ENCODE data around the gene NUTM2D. TPM values are rescaled to one million over a fixed set of nuclear protein-coding genes. Genes with fewer than 3 reads are reported as not detected.
"Not testable (repeated sequence)": the region's sequence is repeated elsewhere in the genome, so short reads cannot be mapped to it uniquely, and the experiment has no call there.

The NUTM2D gene
- total RNA-seq, 6 experiments from 2014 or later, result 0.52 to 0.85 (median 0.58) TPM

DNA sequence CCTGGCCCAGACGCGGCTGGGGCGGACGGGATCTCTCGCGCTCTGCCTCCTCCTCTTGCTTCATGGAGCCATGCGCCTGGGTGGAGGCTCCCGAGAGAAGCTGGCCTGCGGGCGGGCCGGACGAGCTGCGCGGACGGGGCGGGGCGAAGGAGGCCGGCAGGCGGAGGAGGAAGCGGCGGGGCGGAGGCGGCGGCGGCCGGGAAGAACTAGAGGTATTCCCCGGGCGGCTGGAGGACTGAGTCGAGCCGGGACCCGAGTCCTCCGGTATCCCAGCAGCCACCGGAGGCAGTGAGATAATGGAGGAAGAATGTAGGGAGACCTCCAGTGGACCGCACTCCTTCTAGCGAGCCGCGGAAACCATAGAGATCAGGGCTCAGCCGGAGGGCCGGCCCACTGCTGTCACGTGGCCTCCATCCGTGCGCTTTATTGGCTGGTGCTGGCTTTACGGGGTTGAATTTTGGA is 15.3 kb upstream of the NUTM2D start:
- Mint-ChIP-seq H3K4me1 (ENCODE audit: low read depth) (peaks cover 27% of the 10 kb centered on the region), H3K4me3 (peak overlapping the region; percentile 70), H3K27ac (peak overlapping the region; percentile 42; the same call in 1 of the 2 replicates)
- H3K36me3 Mint-ChIP-seq (ENCODE audit: low read depth); H3K27me3 Mint-ChIP-seq (ENCODE audit: insufficient read depth); H3K9me3 Mint-ChIP-seq: not testable (repeated sequence)
- DNase-seq, result peak; percentile 84

DNA sequence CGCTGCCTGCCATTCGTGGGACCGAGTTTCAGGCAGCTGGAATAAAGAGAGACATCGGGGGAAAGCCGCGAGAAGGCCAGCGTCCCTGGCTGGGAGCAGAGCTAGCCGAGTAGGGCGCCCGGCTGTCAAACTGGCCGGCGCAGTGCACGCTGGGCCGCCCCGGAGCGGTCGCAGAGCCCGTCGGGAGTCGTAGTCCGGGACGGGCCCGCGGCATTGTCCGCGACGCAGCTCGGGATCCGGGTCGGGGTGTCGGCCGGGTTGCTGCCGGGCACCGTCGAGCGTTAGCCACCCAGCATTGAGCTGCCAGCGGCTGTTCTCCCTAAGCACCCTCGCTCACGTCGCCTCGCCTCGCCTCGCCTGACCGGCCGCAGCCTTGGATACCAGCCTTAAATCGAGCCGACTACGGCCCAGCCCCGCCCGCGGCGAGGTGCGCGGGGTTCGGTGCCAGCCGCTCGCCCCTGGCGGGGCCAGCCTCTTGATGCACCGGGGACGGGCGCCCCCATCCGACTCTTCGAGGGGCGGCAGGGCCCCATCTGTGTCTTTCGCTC is 14.8 kb upstream of the NUTM2D start:
- H3K27ac Mint-ChIP-seq, result peak overlapping the region; percentile 42
- DNase-seq, result peak; percentile 29
- H3K27me3 Mint-ChIP-seq (ENCODE audit: insufficient read depth); H3K36me3 Mint-ChIP-seq (ENCODE audit: low read depth); H3K9me3 Mint-ChIP-seq: not testable (repeated sequence)
- TF ChIP-seq, protein P1, sequence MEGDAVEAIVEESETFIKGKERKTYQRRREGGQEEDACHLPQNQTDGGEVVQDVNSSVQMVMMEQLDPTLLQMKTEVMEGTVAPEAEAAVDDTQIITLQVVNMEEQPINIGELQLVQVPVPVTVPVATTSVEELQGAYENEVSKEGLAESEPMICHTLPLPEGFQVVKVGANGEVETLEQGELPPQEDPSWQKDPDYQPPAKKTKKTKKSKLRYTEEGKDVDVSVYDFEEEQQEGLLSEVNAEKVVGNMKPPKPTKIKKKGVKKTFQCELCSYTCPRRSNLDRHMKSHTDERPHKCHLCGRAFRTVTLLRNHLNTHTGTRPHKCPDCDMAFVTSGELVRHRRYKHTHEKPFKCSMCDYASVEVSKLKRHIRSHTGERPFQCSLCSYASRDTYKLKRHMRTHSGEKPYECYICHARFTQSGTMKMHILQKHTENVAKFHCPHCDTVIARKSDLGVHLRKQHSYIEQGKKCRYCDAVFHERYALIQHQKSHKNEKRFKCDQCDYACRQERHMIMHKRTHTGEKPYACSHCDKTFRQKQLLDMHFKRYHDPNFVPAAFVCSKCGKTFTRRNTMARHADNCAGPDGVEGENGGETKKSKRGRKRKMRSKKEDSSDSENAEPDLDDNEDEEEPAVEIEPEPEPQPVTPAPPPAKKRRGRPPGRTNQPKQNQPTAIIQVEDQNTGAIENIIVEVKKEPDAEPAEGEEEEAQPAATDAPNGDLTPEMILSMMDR (IDR thresholded peaks at IDR 0.05), result peak; percentile 48; the same call in 1 of the 2 replicates
- H3K4me3 Mint-ChIP-seq, result peak overlapping the region; percentile 70
- H3K4me1 Mint-ChIP-seq (ENCODE audit: low read depth), result peaks cover 27% of the 10 kb centered on the region

DNA sequence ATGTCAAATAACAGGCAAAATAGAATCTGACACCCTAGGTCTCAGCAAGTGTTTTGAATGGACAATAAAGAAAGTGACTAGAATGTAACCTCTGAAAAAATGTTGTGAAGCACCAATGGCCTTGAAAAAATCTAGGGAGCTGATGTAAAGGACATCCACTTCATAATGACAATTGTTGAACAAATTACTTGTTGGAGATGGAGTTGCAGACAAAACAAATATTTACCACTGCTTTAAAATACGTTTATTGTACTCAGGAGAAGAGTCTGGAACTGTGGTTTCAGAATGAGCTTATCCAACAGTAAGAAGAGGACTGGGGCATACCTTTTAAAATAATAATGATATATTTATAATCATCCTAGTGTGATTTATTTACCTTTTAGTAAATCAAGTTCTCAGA is 11.8 kb upstream of the NUTM2D start:
- not testable (repeated sequence) for H3K27me3 Mint-ChIP-seq (ENCODE audit: insufficient read depth); H3K9me3 Mint-ChIP-seq; H3K4me3 Mint-ChIP-seq; H3K36me3 Mint-ChIP-seq (ENCODE audit: low read depth); DNase-seq; H3K27ac Mint-ChIP-seq; H3K4me1 Mint-ChIP-seq (ENCODE audit: low read depth)

DNA sequence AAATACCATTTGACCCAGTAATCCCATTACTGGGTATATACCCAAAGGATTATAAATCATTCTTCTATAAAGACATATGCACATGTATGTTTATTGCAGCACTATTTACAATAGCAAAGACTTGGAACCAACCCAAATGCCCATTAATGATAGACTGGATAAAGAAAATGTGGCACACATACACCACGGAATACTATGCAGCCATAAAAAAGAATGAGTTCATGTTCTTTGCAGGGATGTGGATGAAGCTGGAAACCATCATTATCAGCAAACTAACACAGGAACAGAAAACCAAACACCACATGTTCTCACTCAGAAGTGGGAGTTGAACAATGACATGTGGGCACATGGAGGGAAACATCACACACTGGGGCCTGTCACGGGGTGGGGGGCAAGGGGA is 7.4 kb upstream of the NUTM2D start:
- H3K27ac Mint-ChIP-seq; H3K36me3 Mint-ChIP-seq (ENCODE audit: low read depth); H3K4me3 Mint-ChIP-seq; H3K4me1 Mint-ChIP-seq (ENCODE audit: low read depth); H3K27me3 Mint-ChIP-seq (ENCODE audit: insufficient read depth); H3K9me3 Mint-ChIP-seq; DNase-seq: not testable (repeated sequence)

DNA sequence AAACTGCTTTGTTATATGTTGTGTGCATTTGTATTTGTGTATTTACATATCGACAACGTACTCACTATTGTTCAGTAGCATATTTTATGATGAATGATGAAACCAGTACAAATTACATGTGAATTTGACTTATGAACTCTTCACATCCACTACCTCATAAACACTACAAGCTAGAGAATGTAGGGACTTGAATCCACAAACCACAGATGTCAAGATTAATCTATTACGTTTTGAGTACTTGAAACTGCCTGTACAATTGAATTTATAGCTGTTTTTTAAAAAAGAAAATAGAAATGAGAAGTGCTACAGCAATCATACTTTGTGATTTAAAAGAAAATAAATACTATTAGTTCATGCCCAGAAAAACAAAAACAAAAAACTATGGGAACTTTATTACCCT is 4.7 kb upstream of the NUTM2D start:
- not testable (repeated sequence) for H3K4me1 Mint-ChIP-seq (ENCODE audit: low read depth); H3K36me3 Mint-ChIP-seq (ENCODE audit: low read depth); H3K4me3 Mint-ChIP-seq; H3K27me3 Mint-ChIP-seq (ENCODE audit: insufficient read depth); DNase-seq; H3K9me3 Mint-ChIP-seq; H3K27ac Mint-ChIP-seq

DNA sequence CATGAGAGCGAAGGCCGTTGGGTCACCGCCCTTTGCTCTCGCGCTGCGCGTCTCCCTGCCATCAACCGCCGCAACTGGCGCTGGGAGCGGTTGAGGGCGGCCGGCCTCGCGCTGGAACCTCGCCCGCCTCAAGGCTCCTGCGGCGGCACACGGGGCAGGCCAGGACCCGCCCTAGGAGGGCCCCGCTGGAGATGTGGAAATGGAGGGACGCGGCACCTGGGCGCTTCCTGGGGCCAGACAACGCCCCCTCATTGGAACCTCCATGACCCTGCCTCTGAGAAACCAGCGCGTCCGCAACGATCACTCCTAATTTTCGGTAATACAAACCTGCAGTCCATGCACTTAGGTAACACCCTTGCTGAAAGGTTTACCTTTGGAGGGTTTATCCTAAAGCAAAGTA is 2.4 kb upstream of the NUTM2D start:
- not testable (repeated sequence) for H3K27me3 Mint-ChIP-seq (ENCODE audit: insufficient read depth); DNase-seq; H3K36me3 Mint-ChIP-seq (ENCODE audit: low read depth); H3K9me3 Mint-ChIP-seq; H3K4me3 Mint-ChIP-seq; H3K4me1 Mint-ChIP-seq (ENCODE audit: low read depth); H3K27ac Mint-ChIP-seq

DNA sequence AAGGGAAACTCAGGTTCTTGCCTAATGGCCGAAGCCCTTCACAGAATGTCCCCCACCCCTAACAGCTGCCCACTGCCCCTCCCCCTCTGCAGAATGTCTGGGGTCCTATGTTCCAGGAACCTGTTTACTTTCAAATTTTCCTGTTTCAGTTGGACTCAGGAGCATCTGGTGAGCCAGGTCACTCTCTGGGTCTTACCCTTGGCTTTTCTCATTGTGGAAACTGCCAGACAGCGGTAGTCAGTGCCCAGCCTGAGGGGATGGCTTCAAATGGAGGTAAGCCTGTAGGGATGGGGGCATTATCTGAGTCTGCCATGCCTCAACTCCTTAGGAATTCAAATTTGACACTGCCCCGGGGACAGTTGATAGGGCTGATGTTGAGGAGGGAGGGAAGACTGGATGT is 615 bp downstream of the NUTM2D start:
- not testable (repeated sequence) for H3K36me3 Mint-ChIP-seq (ENCODE audit: low read depth); H3K4me1 Mint-ChIP-seq (ENCODE audit: low read depth); H3K27me3 Mint-ChIP-seq (ENCODE audit: insufficient read depth); H3K9me3 Mint-ChIP-seq; DNase-seq; H3K27ac Mint-ChIP-seq; H3K4me3 Mint-ChIP-seq

DNA sequence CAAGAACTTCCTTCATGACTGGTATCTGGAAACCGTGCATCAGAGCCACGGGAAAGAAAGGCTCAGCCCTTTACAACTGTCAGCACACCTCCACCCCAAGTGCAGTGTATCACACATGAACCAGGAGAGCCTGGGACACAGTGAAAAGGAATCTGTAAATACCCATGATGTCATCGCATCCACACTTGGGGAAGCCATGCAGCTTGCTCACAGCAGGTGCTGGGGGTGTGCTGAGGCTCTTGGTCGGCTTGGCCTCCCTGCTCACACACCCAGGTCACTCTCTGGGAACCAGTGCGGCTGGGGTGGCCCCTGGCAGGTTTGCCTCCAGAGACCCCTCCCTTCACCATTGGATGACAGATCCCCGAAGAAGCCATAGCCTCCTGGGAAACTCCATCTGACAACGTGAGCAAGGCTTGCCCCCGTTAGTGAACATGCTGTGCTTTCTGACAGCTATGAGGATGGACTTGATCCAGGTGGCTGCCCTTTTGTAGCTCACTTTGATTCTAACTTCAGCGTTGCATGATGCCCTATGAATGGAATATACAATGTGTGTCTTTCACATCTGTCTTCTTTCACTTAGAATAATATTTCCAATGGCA is 12.1 kb downstream of the NUTM2D start:
- not testable (repeated sequence) for DNase-seq; H3K27ac Mint-ChIP-seq; H3K4me1 Mint-ChIP-seq (ENCODE audit: low read depth); H3K27me3 Mint-ChIP-seq (ENCODE audit: insufficient read depth); H3K9me3 Mint-ChIP-seq; H3K36me3 Mint-ChIP-seq (ENCODE audit: low read depth); H3K4me3 Mint-ChIP-seq

DNA sequence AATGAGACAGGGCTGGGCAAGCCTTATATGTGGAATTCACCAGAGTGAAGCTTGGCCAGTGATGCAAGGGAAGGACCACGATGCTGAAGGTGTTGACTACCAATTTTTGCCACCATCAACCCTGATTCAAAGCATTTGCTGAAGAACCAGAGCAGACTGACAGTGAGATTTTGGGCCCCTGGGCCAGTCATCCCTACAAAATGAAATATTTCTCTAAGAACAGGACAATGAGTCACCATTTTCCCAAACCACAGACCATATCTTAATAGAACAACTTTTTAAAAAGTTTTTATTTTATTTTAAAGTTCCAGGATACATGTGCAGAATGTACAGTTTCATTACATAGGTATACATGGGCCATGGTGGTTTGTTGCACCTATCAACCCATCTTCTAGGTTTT is 16.5 kb downstream of the NUTM2D start:
- not testable (repeated sequence) for H3K9me3 Mint-ChIP-seq; H3K27ac Mint-ChIP-seq; H3K27me3 Mint-ChIP-seq (ENCODE audit: insufficient read depth); H3K4me3 Mint-ChIP-seq; H3K36me3 Mint-ChIP-seq (ENCODE audit: low read depth)
- DNase-seq, result peak; percentile 31
- peaks cover 10% of the 10 kb centered on the region for H3K4me1 Mint-ChIP-seq (ENCODE audit: low read depth)

DNA sequence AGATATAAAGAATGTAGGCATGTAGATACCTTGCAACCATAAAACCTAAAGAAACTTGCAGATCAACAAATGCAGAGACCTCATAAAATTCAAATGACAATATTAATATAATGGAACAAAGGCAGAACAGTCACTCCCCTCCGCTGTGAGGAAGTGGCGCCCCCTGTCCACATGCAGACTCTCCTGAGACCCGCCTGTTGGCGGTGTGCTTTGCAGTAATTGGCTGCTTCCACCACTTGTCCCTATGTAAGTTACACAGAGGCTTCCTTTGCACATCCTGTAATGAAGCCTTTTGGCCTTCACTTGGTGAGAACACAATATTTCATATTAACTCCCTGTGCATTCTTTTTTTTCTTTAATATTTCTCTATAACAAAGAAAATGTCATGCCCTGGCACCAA is 21.6 kb downstream of the NUTM2D start:
- not testable (repeated sequence) for H3K36me3 Mint-ChIP-seq (ENCODE audit: low read depth); DNase-seq; H3K4me3 Mint-ChIP-seq

DNA sequence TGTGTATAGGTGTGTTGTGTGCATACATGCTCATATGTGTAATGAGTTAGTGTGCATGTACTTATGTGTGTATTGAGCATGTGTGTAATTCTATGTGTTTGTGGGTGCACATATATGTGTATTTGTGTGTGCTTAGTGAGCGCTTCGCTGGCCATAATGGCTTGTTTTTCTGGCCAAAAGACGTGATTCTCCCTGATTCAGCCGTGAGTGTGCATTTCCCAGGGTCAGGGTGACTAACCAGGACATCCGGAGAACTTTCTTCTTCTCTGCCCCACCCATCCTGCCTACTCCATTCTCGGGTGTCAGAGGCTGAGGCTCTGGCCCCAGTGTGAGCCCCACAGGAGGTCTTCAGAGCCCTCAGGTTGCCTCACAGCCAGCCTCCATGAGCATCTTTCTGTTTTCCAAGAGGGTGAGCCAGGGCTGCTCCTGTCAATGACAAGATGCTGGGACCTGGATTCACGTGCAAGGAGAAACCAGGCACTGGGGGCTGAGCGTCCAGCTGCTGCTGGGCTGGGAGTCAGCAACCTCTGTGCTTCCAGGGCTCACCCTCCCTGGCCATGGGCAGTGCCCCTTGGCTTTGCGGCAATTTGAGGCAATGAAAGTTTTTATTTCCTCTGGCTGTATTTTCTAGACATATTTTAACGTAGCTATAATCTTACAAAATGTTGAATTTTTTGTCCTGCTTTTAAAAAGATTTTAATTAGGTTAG is 25.8 kb downstream of the NUTM2D start:
- Mint-ChIP-seq H3K27ac (peak overlapping the region; percentile 87), H3K4me3 (peak overlapping the region; percentile 20; the same call in 1 of the 2 replicates), H3K4me1 (ENCODE audit: low read depth) (peaks cover 14% of the 10 kb centered on the region)
- peak; percentile 48 for DNase-seq
- not testable (repeated sequence) for H3K27me3 Mint-ChIP-seq (ENCODE audit: insufficient read depth); H3K9me3 Mint-ChIP-seq; H3K36me3 Mint-ChIP-seq (ENCODE audit: low read depth)

More for the DNA sequence above, 21.6 kb downstream of the NUTM2D start:
- H3K4me1 Mint-ChIP-seq (ENCODE audit: low read depth), result peaks cover 13% of the 10 kb centered on the region
- H3K27me3 Mint-ChIP-seq (ENCODE audit: insufficient read depth); H3K27ac Mint-ChIP-seq; H3K9me3 Mint-ChIP-seq: not testable (repeated sequence)

DNA sequence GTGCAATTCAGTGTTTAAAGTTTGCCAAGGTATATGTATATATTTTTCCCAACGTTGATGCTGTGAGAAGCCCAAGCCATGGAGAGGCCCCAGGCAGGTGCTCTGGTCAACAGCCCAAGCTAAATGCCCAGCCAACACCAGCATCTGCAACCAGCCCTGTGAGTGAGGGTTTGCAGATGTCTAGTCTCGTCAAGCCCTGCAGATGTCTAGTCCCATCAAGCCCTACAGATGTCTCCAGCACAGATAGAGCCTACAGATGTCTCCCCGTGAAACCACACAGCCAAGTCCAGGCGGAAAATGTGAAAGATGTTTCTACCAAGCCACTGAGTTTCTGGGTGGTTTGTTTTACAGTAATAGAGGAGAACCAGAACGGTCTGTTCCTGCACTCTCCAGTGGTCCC is 26.7 kb downstream of the NUTM2D start:
- H3K27me3 Mint-ChIP-seq (ENCODE audit: insufficient read depth); DNase-seq; H3K4me3 Mint-ChIP-seq; H3K36me3 Mint-ChIP-seq (ENCODE audit: low read depth); H3K27ac Mint-ChIP-seq; H3K9me3 Mint-ChIP-seq: not testable (repeated sequence)
- H3K4me1 Mint-ChIP-seq (ENCODE audit: low read depth), result peaks cover 14% of the 10 kb centered on the region

DNA sequence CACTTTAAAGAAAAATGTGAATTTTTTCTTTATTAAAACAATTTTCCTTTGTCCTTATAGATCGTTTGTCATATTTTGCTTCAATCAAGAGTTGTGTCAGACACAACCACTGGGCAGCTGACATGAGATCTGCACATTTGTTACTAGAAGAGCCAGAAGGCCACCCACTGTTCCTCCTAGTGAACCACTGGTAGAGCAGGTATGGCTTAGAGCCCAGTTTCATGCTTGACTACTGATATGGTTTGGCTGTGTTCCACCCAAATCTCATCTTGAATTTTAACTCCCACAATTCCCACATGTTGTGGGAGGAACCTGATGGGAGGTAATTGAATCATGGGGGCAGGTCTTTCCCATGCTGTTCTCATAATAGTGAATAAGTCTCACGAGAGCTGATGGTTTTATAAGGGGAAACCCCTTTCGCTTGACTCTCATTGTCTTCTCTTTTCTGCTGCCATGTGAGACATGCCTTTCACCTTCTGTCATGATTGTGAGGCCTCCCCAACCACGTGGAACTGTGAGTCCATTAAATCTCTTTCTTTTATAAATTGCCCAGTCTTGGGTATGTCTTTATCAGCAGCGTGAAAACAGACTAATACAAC is 28.3 kb downstream of the NUTM2D start:
- peak; percentile 49 for DNase-seq
- not testable (repeated sequence) for H3K4me3 Mint-ChIP-seq; H3K9me3 Mint-ChIP-seq; H3K36me3 Mint-ChIP-seq (ENCODE audit: low read depth); H3K27ac Mint-ChIP-seq; H3K27me3 Mint-ChIP-seq (ENCODE audit: insufficient read depth)
- H3K4me1 Mint-ChIP-seq (ENCODE audit: low read depth), result peaks cover 14% of the 10 kb centered on the region

Data from HFFc6 (cell line).